ENCODE measurements around the gene SPSB3. TPM values are rescaled to one million over a fixed set of nuclear protein-coding genes. Genes with fewer than 3 reads are reported as not detected.

Gene SPSB3
- total RNA-seq, 2 experiments from 2014 or later, result 67.8 to 74.1 TPM

- DNase-seq (no peak), ATAC-seq (ENCODE audit: low read depth) (no peak)
- H3K4me3 Mint-ChIP-seq, result no peak overlapping the region
- H3K36me3 Mint-ChIP-seq, result peaks cover 3% of the 10 kb centered on the region
- no peaks in the 10 kb centered on the region for H3K9me3 Mint-ChIP-seq
- POLR2A ChIA-PET, result no interaction called here
- no peaks in the 10 kb centered on the region for H3K27me3 Mint-ChIP-seq
- no peak overlapping the region for H3K27ac Mint-ChIP-seq
- peaks cover 1% of the 10 kb centered on the region for H3K4me1 Mint-ChIP-seq
Observed at GRCh38 chr16:1765826-1766225, 16.5 kb downstream of the SPSB3 start.

- POLR2A ChIA-PET, result no interaction called here
- DNase-seq (no peak), ATAC-seq (ENCODE audit: low read depth) (no peak)
- Mint-ChIP-seq H3K9me3 (no peaks in the 10 kb centered on the region), H3K4me3 (no peak overlapping the region), H3K4me1 (peaks cover 1% of the 10 kb centered on the region), H3K27me3 (no peaks in the 10 kb centered on the region), H3K27ac (no peak overlapping the region), H3K36me3 (peaks cover 1% of the 10 kb centered on the region)
Observed at GRCh38 chr16:1764971-1765370, 17.4 kb downstream of the SPSB3 start.

- Mint-ChIP-seq H3K9me3 (no peaks in the 10 kb centered on the region), H3K4me1 (peaks cover 1% of the 10 kb centered on the region), H3K36me3 (peaks cover 1% of the 10 kb centered on the region), H3K4me3 (no peak overlapping the region), H3K27me3 (no peaks in the 10 kb centered on the region), H3K27ac (no peak overlapping the region)
- POLR2A ChIA-PET, result interaction anchor here (0.6 kb wide), 1 partner anchor 18 kb away, joined by 3 read pairs; no protein-coding TSS in a partner anchor
- ATAC-seq (ENCODE audit: low read depth) (no peak), DNase-seq (no peak)
Observed at GRCh38 chr16:1763521-1764511, 18.6 kb downstream of the SPSB3 start.

GRCh38 chr16:1762879-1763520, 19.4 kb downstream of the SPSB3 start:
- Mint-ChIP-seq H3K36me3 (peaks cover 1% of the 10 kb centered on the region), H3K27ac (no peak overlapping the region), H3K27me3 (no peaks in the 10 kb centered on the region), H3K9me3 (no peaks in the 10 kb centered on the region), H3K4me3 (no peak overlapping the region), H3K4me1 (peaks cover 1% of the 10 kb centered on the region)
- POLR2A ChIA-PET, result interaction anchor here (0.6 kb wide), 1 partner anchor 18 kb away, joined by 3 read pairs; no protein-coding TSS in a partner anchor
- ATAC-seq (ENCODE audit: low read depth) (no peak), DNase-seq (no peak)

GRCh38 chr16:1762196-1762878, 20.0 kb downstream of the SPSB3 start:
- DNase-seq, result no peak
- H3K27me3 Mint-ChIP-seq, result no peaks in the 10 kb centered on the region
- H3K4me3 Mint-ChIP-seq, result no peak overlapping the region
- no peak for ATAC-seq (ENCODE audit: low read depth)
- no peaks in the 10 kb centered on the region for H3K9me3 Mint-ChIP-seq
- peaks cover 4% of the 10 kb centered on the region for H3K4me1 Mint-ChIP-seq
- H3K27ac Mint-ChIP-seq, result no peak overlapping the region
- POLR2A ChIA-PET, result no interaction called here
- H3K36me3 Mint-ChIP-seq, result no peaks in the 10 kb centered on the region

GRCh38 chr16:1761751-1762150, 20.6 kb downstream of the SPSB3 start:
- H3K27ac Mint-ChIP-seq, result no peak overlapping the region
- ATAC-seq (ENCODE audit: low read depth), result no peak
- no peaks in the 10 kb centered on the region for H3K36me3 Mint-ChIP-seq
- no peak overlapping the region for H3K4me3 Mint-ChIP-seq
- no peaks in the 10 kb centered on the region for H3K9me3 Mint-ChIP-seq
- POLR2A ChIA-PET, result no interaction called here
- H3K27me3 Mint-ChIP-seq, result no peaks in the 10 kb centered on the region
- H3K4me1 Mint-ChIP-seq, result peaks cover 8% of the 10 kb centered on the region
- DNase-seq, result no peak

GRCh38 chr16:1760911-1761310, 21.5 kb downstream of the SPSB3 start:
- Mint-ChIP-seq H3K36me3 (no peaks in the 10 kb centered on the region), H3K4me1 (peaks cover 11% of the 10 kb centered on the region), H3K4me3 (no peak overlapping the region), H3K27ac (no peak overlapping the region), H3K27me3 (no peaks in the 10 kb centered on the region), H3K9me3 (no peaks in the 10 kb centered on the region)
- no peak for DNase-seq
- ATAC-seq (ENCODE audit: low read depth), result no peak
- POLR2A ChIA-PET, result interaction anchor here (0.6 to 0.8 kb wide), 2 partner anchors 8 to 41 kb away, joined by 3 read pairs; no protein-coding TSS in a partner anchor

- DNase-seq, result no peak
- H3K9me3 Mint-ChIP-seq, result no peaks in the 10 kb centered on the region
- no peaks in the 10 kb centered on the region for H3K27me3 Mint-ChIP-seq
- no peak overlapping the region for H3K27ac Mint-ChIP-seq
- POLR2A ChIA-PET, result no interaction called here
- H3K4me3 Mint-ChIP-seq, result no peak overlapping the region
- no peak for ATAC-seq (ENCODE audit: low read depth)
- peaks cover 2% of the 10 kb centered on the region for H3K36me3 Mint-ChIP-seq
- peaks cover 12% of the 10 kb centered on the region for H3K4me1 Mint-ChIP-seq
Observed at GRCh38 chr16:1759511-1759910, 22.9 kb downstream of the SPSB3 start.

GRCh38 chr16:1758923-1759322, 23.4 kb downstream of the SPSB3 start:
- ATAC-seq (ENCODE audit: low read depth), result no peak
- POLR2A ChIA-PET, result no interaction called here

GRCh38 chr16:1757714-1758461, 24.5 kb downstream of the SPSB3 start:
- Mint-ChIP-seq H3K4me1 (peaks cover 12% of the 10 kb centered on the region), H3K27ac (peak overlapping the region; percentile 83), H3K27me3 (no peaks in the 10 kb centered on the region), H3K4me3 (peak overlapping the region; percentile 60), H3K36me3 (peaks cover 2% of the 10 kb centered on the region), H3K9me3 (no peaks in the 10 kb centered on the region)
- ATAC-seq (ENCODE audit: low read depth) (no peak), DNase-seq (no peak)
- POLR2A ChIA-PET, result no interaction called here

More at GRCh38 chr16:1758923-1759322, 23.4 kb downstream of the SPSB3 start:
- DNase-seq, result no peak
- H3K27ac Mint-ChIP-seq, result peak overlapping the region; percentile 34
- H3K27me3 Mint-ChIP-seq, result no peaks in the 10 kb centered on the region
- no peak overlapping the region for H3K4me3 Mint-ChIP-seq
- peaks cover 12% of the 10 kb centered on the region for H3K4me1 Mint-ChIP-seq
- peaks cover 2% of the 10 kb centered on the region for H3K36me3 Mint-ChIP-seq
- H3K9me3 Mint-ChIP-seq, result no peaks in the 10 kb centered on the region

- no peak overlapping the region for H3K4me3 Mint-ChIP-seq
- H3K9me3 Mint-ChIP-seq, result no peaks in the 10 kb centered on the region
- H3K27ac Mint-ChIP-seq, result no peak overlapping the region
- H3K4me1 Mint-ChIP-seq, result peaks cover 12% of the 10 kb centered on the region
- no peaks in the 10 kb centered on the region for H3K27me3 Mint-ChIP-seq
- POLR2A ChIA-PET, result no interaction called here
- DNase-seq (no peak), ATAC-seq (ENCODE audit: low read depth) (no peak)
- H3K36me3 Mint-ChIP-seq, result peaks cover 2% of the 10 kb centered on the region
Observed at GRCh38 chr16:1754204-1754603, 28.2 kb downstream of the SPSB3 start.

- Mint-ChIP-seq H3K4me3 (no peak overlapping the region), H3K27me3 (no peaks in the 10 kb centered on the region), H3K9me3 (no peaks in the 10 kb centered on the region), H3K36me3 (peaks cover 2% of the 10 kb centered on the region), H3K4me1 (peaks cover 12% of the 10 kb centered on the region), H3K27ac (no peak overlapping the region)
- DNase-seq, result peak; percentile 21
- POLR2A ChIA-PET, result no interaction called here
- ATAC-seq (ENCODE audit: low read depth), result no peak
Observed at GRCh38 chr16:1752853-1753252, 29.5 kb downstream of the SPSB3 start.

- Mint-ChIP-seq H3K27me3 (no peaks in the 10 kb centered on the region), H3K4me3 (no peak overlapping the region), H3K27ac (no peak overlapping the region), H3K9me3 (no peaks in the 10 kb centered on the region), H3K36me3 (peaks cover 2% of the 10 kb centered on the region), H3K4me1 (peaks cover 6% of the 10 kb centered on the region)
- DNase-seq (peak; percentile 20), ATAC-seq (ENCODE audit: low read depth) (peak; percentile 7)
- POLR2A ChIA-PET, result no interaction called here
Observed at GRCh38 chr16:1751946-1752345, 30.4 kb downstream of the SPSB3 start.
